Measurements from ENCODE around the gene GJD3. TPM values are rescaled to one million over a fixed set of nuclear protein-coding genes. Genes with fewer than 3 reads are reported as not detected.

Gene GJD3
- total RNA-seq, 2 donors from 2014 or later: 0.82 to 5.3 TPM

GRCh38 chr17:40355123-40355803 lies 9.3 kb downstream of the GJD3 start:
- intact Hi-C loops (cut with DNase I): loop anchor here (1.0 to 5.0 kb wide), 3 partner anchors 52 to 153 kb away; partner anchors contain the start of gene TOP2A
- no peaks in the 10 kb centered on the region for H3K4me1 ChIP-seq (replicated peaks)
- H3K27ac ChIP-seq: peak overlapping the region in 1 of 2 donors; percentile 31
- TF ChIP-seq CTCF (IDR thresholded peaks at IDR 0.05) (peak; percentile 95 to 99 (median 98)), POLR2AphosphoS5 (IDR thresholded peaks at IDR 0.05) (peak; percentile 58), POLR2A (IDR thresholded peaks at IDR 0.05) (no peak)
- H3K27me3 ChIP-seq (replicated peaks; ENCODE audit: insufficient read depth): no peaks in the 10 kb centered on the region
- H3K4me3 ChIP-seq: no peak overlapping the region
- DNase-seq (ENCODE audit: low spot score): peak; percentile 57
- no peaks in the 10 kb centered on the region for H3K36me3 ChIP-seq
- WGBS: 46% methylated on average over 28 of the region's 29 CpGs
- H3K9me3 ChIP-seq: no peaks in the 10 kb centered on the region

- H3K36me3 ChIP-seq: no peaks in the 10 kb centered on the region
- H3K4me3 ChIP-seq: no peak overlapping the region
- TF ChIP-seq CTCF (IDR thresholded peaks at IDR 0.05): no peak
- intact Hi-C loops (cut with DNase I): loop anchor here (1.0 to 5.0 kb wide), 3 partner anchors 51 to 152 kb away; partner anchors contain the start of gene TOP2A
- H3K4me1 ChIP-seq (replicated peaks): peaks cover 6% of the 10 kb centered on the region
- no peak overlapping the region for H3K27ac ChIP-seq
- 75% methylated on average over 25 of the region's 30 CpGs for WGBS
- no peaks in the 10 kb centered on the region for H3K27me3 ChIP-seq (replicated peaks; ENCODE audit: insufficient read depth)
- no peak for DNase-seq (ENCODE audit: low spot score)
- no peaks in the 10 kb centered on the region for H3K9me3 ChIP-seq
Observed at GRCh38 chr17:40354221-40355122, 10.1 kb downstream of the GJD3 start.

- WGBS: 75% methylated on average over 9 of the region's 9 CpGs
- H3K4me3 ChIP-seq: no peak overlapping the region
- no peak overlapping the region for H3K27ac ChIP-seq
- intact Hi-C loops (cut with DNase I): no loop called here
- peaks cover 22% of the 10 kb centered on the region for H3K4me1 ChIP-seq (replicated peaks)
- H3K36me3 ChIP-seq: no peaks in the 10 kb centered on the region
- TF ChIP-seq POLR2A (IDR thresholded peaks at IDR 0.05) (no peak), POLR2AphosphoS5 (IDR thresholded peaks at IDR 0.05) (no peak), CTCF (IDR thresholded peaks at IDR 0.05) (no peak)
- no peak for DNase-seq (ENCODE audit: low spot score)
- no peaks in the 10 kb centered on the region for H3K27me3 ChIP-seq (replicated peaks; ENCODE audit: insufficient read depth)
- H3K9me3 ChIP-seq: no peaks in the 10 kb centered on the region
Observed at GRCh38 chr17:40352779-40353394, 11.7 kb downstream of the GJD3 start.

GRCh38 chr17:40352237-40352778 lies 12.2 kb downstream of the GJD3 start:
- peaks cover 27% of the 10 kb centered on the region for H3K4me1 ChIP-seq (replicated peaks)
- 77% methylated on average over 7 of the region's 7 CpGs for WGBS
- no peaks in the 10 kb centered on the region for H3K36me3 ChIP-seq
- no peak for DNase-seq (ENCODE audit: low spot score)
- H3K9me3 ChIP-seq: no peaks in the 10 kb centered on the region
- H3K27me3 ChIP-seq (replicated peaks; ENCODE audit: insufficient read depth): no peaks in the 10 kb centered on the region
- H3K27ac ChIP-seq: no peak overlapping the region
- no peak for TF ChIP-seq CTCF (IDR thresholded peaks at IDR 0.05)
- no peak for TF ChIP-seq POLR2AphosphoS5 (IDR thresholded peaks at IDR 0.05)
- TF ChIP-seq POLR2A (IDR thresholded peaks at IDR 0.05): no peak
- intact Hi-C loops (cut with DNase I): no loop called here
- no peak overlapping the region for H3K4me3 ChIP-seq

Data from prostate gland (tissue), 2 donors.